HL-60 (cell line): Measurements from ENCODE around the gene OMA1.

Experiments used
- GABPA ChIP-seq: IDR thresholded peaks from 2 replicates; pipeline ENCODE4 v1.6.1; 2012; ENCODE audit warnings: low read depth
- TF ChIP-seq, protein P1 (sequence below): IDR thresholded peaks from one replicate; pipeline ENCODE4 v1.5.1; 2011; ENCODE audit warnings: low read length, control low read depth, inconsistent platforms; ENCODE audit not compliant: insufficient read depth

GRCh38 chr1:58590019-58590418 lies 43.5 kb upstream of the OMA1 start:
- TF ChIP-seq GABPA = no peak
- TF ChIP-seq, protein P1, sequence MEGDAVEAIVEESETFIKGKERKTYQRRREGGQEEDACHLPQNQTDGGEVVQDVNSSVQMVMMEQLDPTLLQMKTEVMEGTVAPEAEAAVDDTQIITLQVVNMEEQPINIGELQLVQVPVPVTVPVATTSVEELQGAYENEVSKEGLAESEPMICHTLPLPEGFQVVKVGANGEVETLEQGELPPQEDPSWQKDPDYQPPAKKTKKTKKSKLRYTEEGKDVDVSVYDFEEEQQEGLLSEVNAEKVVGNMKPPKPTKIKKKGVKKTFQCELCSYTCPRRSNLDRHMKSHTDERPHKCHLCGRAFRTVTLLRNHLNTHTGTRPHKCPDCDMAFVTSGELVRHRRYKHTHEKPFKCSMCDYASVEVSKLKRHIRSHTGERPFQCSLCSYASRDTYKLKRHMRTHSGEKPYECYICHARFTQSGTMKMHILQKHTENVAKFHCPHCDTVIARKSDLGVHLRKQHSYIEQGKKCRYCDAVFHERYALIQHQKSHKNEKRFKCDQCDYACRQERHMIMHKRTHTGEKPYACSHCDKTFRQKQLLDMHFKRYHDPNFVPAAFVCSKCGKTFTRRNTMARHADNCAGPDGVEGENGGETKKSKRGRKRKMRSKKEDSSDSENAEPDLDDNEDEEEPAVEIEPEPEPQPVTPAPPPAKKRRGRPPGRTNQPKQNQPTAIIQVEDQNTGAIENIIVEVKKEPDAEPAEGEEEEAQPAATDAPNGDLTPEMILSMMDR = no peak
